ENCODE measurements around the gene USP7. TPM values are rescaled to one million over a fixed set of nuclear protein-coding genes. Genes with fewer than 3 reads are reported as not detected.

Gene USP7
- total RNA-seq, 4 donors from 2014 or later, result 67.9 to 84.7 (median 73.3) TPM

DNA sequence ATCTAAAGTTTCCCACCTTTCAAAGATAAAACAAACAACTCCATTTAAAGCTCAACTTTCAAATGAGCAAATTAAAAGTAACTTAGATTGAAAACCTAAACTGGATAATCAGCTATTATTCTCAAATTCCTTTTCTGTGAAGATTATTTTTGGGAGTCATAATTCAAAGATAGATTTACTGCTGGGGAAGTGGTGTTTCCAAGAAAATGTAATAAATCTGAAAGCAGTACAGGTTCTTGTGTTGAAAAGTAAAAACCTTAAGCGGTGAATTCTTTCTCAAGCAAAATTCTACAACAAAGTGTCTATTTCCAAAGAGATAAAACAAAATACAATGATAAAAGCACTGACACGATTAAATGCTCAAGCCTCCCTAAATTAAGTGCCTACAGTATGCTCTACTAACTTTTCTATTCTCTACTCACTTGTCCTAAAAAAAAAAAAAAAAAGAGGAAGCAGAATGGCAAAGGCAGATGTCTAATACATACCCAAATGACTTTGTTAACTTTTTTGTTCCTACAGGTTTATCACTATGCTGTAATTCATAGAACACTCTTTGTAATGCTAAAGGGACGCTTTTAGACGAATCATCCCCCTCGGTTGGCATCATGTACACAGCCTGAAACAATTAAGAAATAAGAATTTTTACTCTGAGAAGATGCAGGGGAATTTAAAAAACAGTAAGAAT is 47.0 kb downstream of the USP7 start:
- Histone ChIP-seq H3K9me3 (no peaks in the 10 kb centered on the region), H3K4me3 (no peak overlapping the region), H3K4me1 (no peaks in the 10 kb centered on the region), H3K36me3 (peaks cover 74 to 100% (median 93%) of the 10 kb centered on the region in 4 donors), H3K27ac (replicated peaks in 1 of 4) (no peak overlapping the region), H3K27me3 (no peaks in the 10 kb centered on the region)
- 83% methylated on average over 5 of the region's 5 CpGs for WGBS
- intact Hi-C loops (cut with DNase I), result no loop called here
- no peak for DNase-seq (ENCODE audit: extremely low spot score)
- TF ChIP-seq EP300 (IDR thresholded peaks at IDR 0.05) (no peak), POLR2AphosphoS5 (IDR thresholded peaks at IDR 0.05) (no peak), POLR2A (IDR thresholded peaks at IDR 0.05; ENCODE audit: low read depth) (no peak)
- TF ChIP-seq, protein P1, sequence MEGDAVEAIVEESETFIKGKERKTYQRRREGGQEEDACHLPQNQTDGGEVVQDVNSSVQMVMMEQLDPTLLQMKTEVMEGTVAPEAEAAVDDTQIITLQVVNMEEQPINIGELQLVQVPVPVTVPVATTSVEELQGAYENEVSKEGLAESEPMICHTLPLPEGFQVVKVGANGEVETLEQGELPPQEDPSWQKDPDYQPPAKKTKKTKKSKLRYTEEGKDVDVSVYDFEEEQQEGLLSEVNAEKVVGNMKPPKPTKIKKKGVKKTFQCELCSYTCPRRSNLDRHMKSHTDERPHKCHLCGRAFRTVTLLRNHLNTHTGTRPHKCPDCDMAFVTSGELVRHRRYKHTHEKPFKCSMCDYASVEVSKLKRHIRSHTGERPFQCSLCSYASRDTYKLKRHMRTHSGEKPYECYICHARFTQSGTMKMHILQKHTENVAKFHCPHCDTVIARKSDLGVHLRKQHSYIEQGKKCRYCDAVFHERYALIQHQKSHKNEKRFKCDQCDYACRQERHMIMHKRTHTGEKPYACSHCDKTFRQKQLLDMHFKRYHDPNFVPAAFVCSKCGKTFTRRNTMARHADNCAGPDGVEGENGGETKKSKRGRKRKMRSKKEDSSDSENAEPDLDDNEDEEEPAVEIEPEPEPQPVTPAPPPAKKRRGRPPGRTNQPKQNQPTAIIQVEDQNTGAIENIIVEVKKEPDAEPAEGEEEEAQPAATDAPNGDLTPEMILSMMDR (IDR thresholded peaks at IDR 0.05), result no peak

DNA sequence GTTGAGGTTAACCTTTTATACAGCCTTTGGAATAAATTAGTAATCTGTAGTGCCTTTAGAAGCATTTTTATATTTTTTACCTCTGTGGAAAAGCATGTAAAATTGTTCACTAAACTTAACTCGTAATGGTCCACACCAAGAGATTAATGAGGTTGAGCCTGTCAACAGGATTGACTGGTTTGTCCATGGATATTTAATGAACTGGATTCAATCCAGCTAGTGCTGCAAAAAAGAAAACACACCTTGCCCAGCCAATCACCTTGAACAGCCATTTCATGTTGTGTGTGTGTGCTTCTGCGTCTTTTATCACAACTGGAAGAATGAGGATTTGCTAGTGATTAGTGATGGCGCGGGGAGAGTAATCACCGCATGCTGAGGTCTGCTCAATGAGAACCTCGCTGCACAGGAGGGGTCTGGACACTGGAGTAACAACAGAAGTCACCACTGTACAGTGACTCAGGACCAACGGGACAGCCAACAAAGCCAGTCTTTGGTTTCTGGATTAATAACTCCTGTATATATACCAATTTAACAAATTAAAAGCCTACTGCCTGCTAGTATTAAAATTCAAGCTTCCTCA is 47.9 kb downstream of the USP7 start:
- DNase-seq (ENCODE audit: extremely low spot score), result no peak
- 96% methylated on average over 7 of the region's 7 CpGs for WGBS
- H3K27me3 ChIP-seq, result no peaks in the 10 kb centered on the region
- no peaks in the 10 kb centered on the region for H3K9me3 ChIP-seq
- peaks cover 76 to 100% (median 94%) of the 10 kb centered on the region in 4 donors for H3K36me3 ChIP-seq
- H3K27ac ChIP-seq (replicated peaks in 1 of 4), result no peak overlapping the region
- intact Hi-C loops (cut with DNase I), result no loop called here
- TF ChIP-seq POLR2AphosphoS5 (IDR thresholded peaks at IDR 0.05), result no peak
- no peaks in the 10 kb centered on the region for H3K4me1 ChIP-seq
- no peak overlapping the region for H3K4me3 ChIP-seq

DNA sequence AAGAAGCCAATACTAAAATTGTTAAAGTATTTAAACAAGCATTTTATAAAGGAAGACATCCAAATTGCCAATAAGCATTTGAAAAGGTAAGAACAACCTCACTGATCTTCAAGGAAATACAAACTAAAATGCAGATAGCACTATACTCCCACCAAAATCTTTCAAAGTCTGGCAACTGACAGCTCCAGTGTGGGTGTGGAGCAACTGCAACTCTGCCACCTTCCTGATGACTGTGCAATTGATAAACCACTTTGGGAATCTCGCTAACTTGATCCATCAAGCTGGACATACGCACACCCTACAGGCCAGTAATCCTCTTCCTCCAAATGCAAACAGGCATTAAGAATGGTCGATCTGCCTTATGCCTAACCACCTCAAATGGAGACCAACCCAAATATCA is 49.6 kb downstream of the USP7 start:
- WGBS, result 92% methylated on average over 3 of the region's 3 CpGs
- no peaks in the 10 kb centered on the region for H3K4me1 ChIP-seq
- peaks cover 72 to 100% (median 94%) of the 10 kb centered on the region in 4 donors for H3K36me3 ChIP-seq

DNA sequence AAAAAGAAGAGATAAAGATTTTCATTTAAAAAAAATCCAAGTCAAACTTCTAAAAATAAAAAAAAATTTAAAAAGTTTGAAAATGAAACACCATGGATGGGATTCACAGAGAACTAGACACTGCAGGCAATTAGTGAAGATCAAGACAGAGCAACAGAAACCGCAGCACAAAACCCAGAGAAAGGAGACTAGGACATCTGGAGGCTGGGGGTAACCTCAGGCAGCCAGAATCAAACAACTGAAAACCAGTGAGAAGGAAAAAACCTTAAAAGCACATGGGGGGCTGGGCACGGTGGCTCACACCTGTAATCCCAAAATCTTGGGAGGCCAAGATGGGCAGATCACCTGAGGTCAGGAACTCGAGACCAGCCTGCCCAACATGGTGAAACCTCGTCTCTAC is 50.9 kb downstream of the USP7 start:
- TF ChIP-seq POLR2AphosphoS5 (IDR thresholded peaks at IDR 0.05), result no peak
- intact Hi-C loops (cut with DNase I), result no loop called here
- H3K36me3 ChIP-seq, result peaks cover 70 to 100% (median 94%) of the 10 kb centered on the region in 4 donors
- no peak overlapping the region for H3K4me3 ChIP-seq
- no peaks in the 10 kb centered on the region for H3K27me3 ChIP-seq
- H3K4me1 ChIP-seq, result no peaks in the 10 kb centered on the region
- no peak overlapping the region for H3K27ac ChIP-seq (replicated peaks in 1 of 4)
- WGBS, result 93% methylated on average over 4 of the region's 4 CpGs
- H3K9me3 ChIP-seq, result no peaks in the 10 kb centered on the region
- no peak for DNase-seq (ENCODE audit: extremely low spot score)

More for the DNA sequence above, 49.6 kb downstream of the USP7 start:
- Histone ChIP-seq H3K27me3 (no peaks in the 10 kb centered on the region), H3K27ac (replicated peaks in 1 of 4) (no peak overlapping the region), H3K4me3 (no peak overlapping the region), H3K9me3 (no peaks in the 10 kb centered on the region)
- TF ChIP-seq EP300 (IDR thresholded peaks at IDR 0.05), result no peak
- TF ChIP-seq POLR2A (IDR thresholded peaks at IDR 0.05; ENCODE audit: low read depth), result no peak
- TF ChIP-seq POLR2AphosphoS5 (IDR thresholded peaks at IDR 0.05), result no peak
- TF ChIP-seq, protein P1 (IDR thresholded peaks at IDR 0.05), result no peak
- no peak for DNase-seq (ENCODE audit: extremely low spot score)
- intact Hi-C loops (cut with DNase I), result no loop called here

DNA sequence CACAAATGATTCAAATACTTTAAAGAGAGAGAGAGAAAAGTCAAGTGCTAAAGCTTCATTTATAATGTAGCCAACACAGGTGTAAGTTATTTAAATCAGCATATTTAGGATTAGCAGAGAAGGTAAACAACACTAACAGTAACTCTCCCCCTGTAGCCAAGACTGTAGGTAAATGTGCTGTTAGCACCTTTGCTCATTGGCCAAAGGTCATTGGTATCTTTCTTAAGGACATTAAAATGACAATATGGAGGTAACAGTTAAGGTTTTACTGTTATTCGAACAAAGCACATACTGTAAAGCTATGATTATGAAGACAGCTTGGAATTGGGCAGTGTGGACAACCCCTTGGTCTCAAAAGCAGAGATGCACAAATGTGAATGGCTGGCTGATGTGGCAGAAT is 52.9 kb downstream of the USP7 start:
- TF ChIP-seq POLR2AphosphoS5 (IDR thresholded peaks at IDR 0.05), result no peak
- TF ChIP-seq POLR2A (IDR thresholded peaks at IDR 0.05; ENCODE audit: low read depth), result no peak
- TF ChIP-seq EP300 (IDR thresholded peaks at IDR 0.05), result no peak
- TF ChIP-seq, protein P1 (IDR thresholded peaks at IDR 0.05), result no peak
- intact Hi-C loops (cut with DNase I), result no loop called here
- WGBS, result 96% methylated on average over 1 of the region's 1 CpG
- Histone ChIP-seq H3K9me3 (no peaks in the 10 kb centered on the region), H3K27me3 (no peaks in the 10 kb centered on the region), H3K4me1 (no peaks in the 10 kb centered on the region), H3K36me3 (peaks cover 61 to 100% (median 93%) of the 10 kb centered on the region in 4 donors), H3K27ac (replicated peaks in 1 of 4) (no peak overlapping the region), H3K4me3 (no peak overlapping the region)
- DNase-seq (ENCODE audit: extremely low spot score), result no peak

Data from esophagus muscularis mucosa (tissue), 4 donors.